Caco-2 (cell line): ENCODE data around the gene APOLD1. TPM values are rescaled to one million over a fixed set of nuclear protein-coding genes. Genes with fewer than 3 reads are reported as not detected.
"Not testable (repeated sequence)": the region's sequence is repeated elsewhere in the genome, so short reads cannot be mapped to it uniquely, and the experiment has no call there.

Experiments
- Bru-seq: library from RNA; stranded (reverse); fragments of 400-500 nt; gene quantifications from one replicate; lab custom pipeline; 2021; lab: Mats Ljungman, UMichigan
- BruChase-seq, 2 experiments: library from RNA; stranded (reverse); fragments of 400-500 nt; gene quantifications; one replicate each; lab custom pipeline; 2021; lab: Mats Ljungman, UMichigan
- BruUV-seq: library from RNA; stranded (reverse); fragments of 400-500 nt; replicated peaks from 2 replicates; lab custom pipeline; 2021; lab: Mats Ljungman, UMichigan
- CTCF ChIA-PET: fragments of 300-600 bp; sonication (Branson Sonifier 250); formaldehyde crosslinking; loops from one replicate; lab custom pipeline; 2022; ENCODE audit warnings: antibody characterized with exemption; lab: Charles Lee
- POLR2A ChIA-PET: fragments of 300-600 bp; sonication (Branson Sonifier 250); formaldehyde crosslinking; loops from one replicate; lab custom pipeline; 2022; ENCODE audit warnings: antibody characterized with exemption; lab: Charles Lee
- DNase-seq, 2 experiments: peaks; one replicate each; pipeline versions ENCODE4 v3.0.0 to v3.0.0-alpha.2; 2020 to 2022
- H3K27me3 ChIP-seq: replicated peaks from 2 replicates; pipeline ENCODE4 v1.6.0; 2011; ENCODE audit warnings: low read length; ENCODE audit not compliant: control insufficient read depth, insufficient read depth
- H3K36me3 ChIP-seq: 2 replicates; pipeline ENCODE4 v1.5.1; 2011; ENCODE audit warnings: low read length; ENCODE audit not compliant: control insufficient read depth, insufficient read depth
- H3K4me1 ChIP-seq: fragments of 250-450 bp; sonication (Bioruptor Pico); 2 replicates; pipeline ENCODE4 v1.5.1; 2020; ENCODE audit warnings: mild to moderate bottlenecking
- H3K4me3 ChIP-seq: 2 replicates; pipeline ENCODE4 v1.5.1; 2011; ENCODE audit warnings: low read depth, mild to moderate bottlenecking, control low read depth, low read length
- H3K9me3 ChIP-seq: fragments of 250-450 bp; sonication (Bioruptor Pico); 2 replicates; pipeline ENCODE4 v1.5.1; 2020; ENCODE audit warnings: mild to moderate bottlenecking, moderate library complexity
- H3K27ac Mint-ChIP-seq: one replicate; pipeline ENCODE4 v1.8.0; 2022; ENCODE audit warnings: mixed read lengths; ENCODE audit not compliant: unreplicated experiment
- H3K27me3 Mint-ChIP-seq: one replicate; pipeline ENCODE4 v1.8.0; 2022; ENCODE audit warnings: mixed read lengths; ENCODE audit not compliant: insufficient read depth, unreplicated experiment
- H3K36me3 Mint-ChIP-seq: one replicate; pipeline ENCODE4 v1.8.0; 2022; ENCODE audit warnings: mild to moderate bottlenecking, mixed read lengths; ENCODE audit not compliant: insufficient read depth, unreplicated experiment
- H3K4me1 Mint-ChIP-seq: one replicate; pipeline ENCODE4 v1.8.0; 2022; ENCODE audit warnings: low read depth, mixed read lengths; ENCODE audit not compliant: unreplicated experiment
- H3K4me3 Mint-ChIP-seq: one replicate; pipeline ENCODE4 v1.8.0; 2022; ENCODE audit warnings: mild to moderate bottlenecking, moderate library complexity, mixed read lengths; ENCODE audit not compliant: unreplicated experiment
- H3K9me3 Mint-ChIP-seq: one replicate; pipeline ENCODE4 v1.8.0; 2022; ENCODE audit warnings: mixed read lengths; ENCODE audit not compliant: unreplicated experiment
- CTCF ChIP-seq, 2 experiments: fragments of 200-600 bp in 1 of 2; IDR thresholded peaks; 1 replicate in 1 of 2; 2 replicates in 1 of 2; pipeline versions ENCODE4 v1.5.1 to v1.8.0; 2011 to 2022; ENCODE audit warnings: antibody characterized with exemption in 1 of 2, control low read depth in 1 of 2, inconsistent platforms in 1 of 2, low read depth in 1 of 2, low read length in 1 of 2, mild to moderate bottlenecking in 1 of 2, moderate library complexity in 1 of 2; ENCODE audit not compliant: insufficient read depth in 1 of 2, severe bottlenecking in 1 of 2, unreplicated experiment in 1 of 2
- intact Hi-C: fragments of 100-400 bp; cut with micrococcal nuclease; formaldehyde crosslinking; loops from one replicate; pipeline ENCODE4 v1.10.0; 2022; ENCODE audit not compliant: unreplicated experiment
- long read RNA-seq: library from polyadenylated mRNA; stranded (forward); transcript quantifications from one replicate; pipeline ENCODE4 v2.0.0, GENCODE V29; 2022
- total RNA-seq: library from RNA; stranded (reverse); gene quantifications from 2 replicates; pipeline ENCODE4 v1.2.3, GENCODE V29; 2022

APOLD1 gene
- 4.1 and 4.7 TPM in 2 replicates for total RNA-seq
- percentile 53 among the genes with signal in this experiment for Bru-seq, nascent RNA
- BruChase-seq, experiment 1, labeled RNA remaining after a 2-hour chase: percentile 53 among the genes with signal in this experiment
- BruChase-seq, experiment 2, labeled RNA remaining after a 6-hour chase: percentile 53 among the genes with signal in this experiment
- long read RNA-seq, full-length matches to known transcripts: 1 of 54 reads
- long read RNA-seq, partial matches to known transcripts: 12 of 54 reads
- long read RNA-seq, other reads (novel, unspliced or antisense): 41 of 54 reads

- H3K4me1 ChIP-seq: peaks cover 31% of the 10 kb centered on the region
Observed at GRCh38 chr12:12784911-12785814, at the start of gene APOLD1. Gene APOLD1 (plus strand): TSS chr12:12785659. CDS start chr12:12785692, 33 bp downstream.

GRCh38 chr12:12736759-12737676 is 48.4 kb upstream of the APOLD1 start:
- Mint-ChIP-seq H3K36me3 (no peaks in the 10 kb centered on the region), H3K27me3 (no peaks in the 10 kb centered on the region), H3K4me3 (no peak overlapping the region), H3K27ac (peak overlapping the region; percentile 10), H3K9me3 (no peaks in the 10 kb centered on the region), H3K4me1 (peaks cover 25% of the 10 kb centered on the region)
- POLR2A ChIA-PET: interaction anchor here (0.5 to 0.9 kb wide), 5 partner anchors 9 to 362 kb away, joined by 3 to 9 read pairs (median 5); partner anchors contain the start of gene GPRC5A
- no peaks in the 10 kb centered on the region for H3K36me3 ChIP-seq
- peak in 1 of 2 experiments; percentile 47 for DNase-seq
- no peaks in the 10 kb centered on the region; the same call in 1 of the 2 replicates for H3K4me1 ChIP-seq
- TF ChIP-seq CTCF (IDR thresholded peaks at IDR 0.05; ENCODE audit: insufficient read depth in 1 of 2, low read depth in 1 of 2, low read length in 1 of 2, severe bottlenecking in 1 of 2, unreplicated experiment in 1 of 2): peak; percentile 66 to 68
- no peaks in the 10 kb centered on the region for H3K9me3 ChIP-seq
- CTCF ChIA-PET: interaction anchor here (0.6 to 2.1 kb wide), 34 partner anchors 9 to 387 kb away, joined by 3 to 33 read pairs (median 5); partner anchors contain the start of genes APOLD1, CDKN1B, DUSP16 and GPRC5A
- no TSS peak for BruUV-seq
- no peaks in the 10 kb centered on the region for H3K27me3 ChIP-seq
- intact Hi-C loops: no loop called here
- no peak overlapping the region for H3K4me3 ChIP-seq

More at GRCh38 chr12:12784911-12785814, at the start of gene APOLD1:
- intact Hi-C loops: loop anchor here (5.0 kb wide), 1 partner anchor 427 kb away; no protein-coding TSS in a partner anchor
- Mint-ChIP-seq H3K4me1 (peaks cover 7% of the 10 kb centered on the region), H3K36me3 (peaks cover 5% of the 10 kb centered on the region), H3K4me3 (peak within 1 kb of the TSS; percentile 88), H3K27me3 (no peaks in the 10 kb centered on the region), H3K27ac (peak within 1 kb of the TSS; percentile 95), H3K9me3 (peaks cover 9% of the 10 kb centered on the region)
- ChIA-PET CTCF (interaction anchor here (1.3 kb wide), 1 partner anchor 48 kb away, joined by 3 read pairs; no protein-coding TSS in a partner anchor), POLR2A (no interaction called here)
- no peaks in the 10 kb centered on the region for H3K36me3 ChIP-seq
- no peak for TF ChIP-seq CTCF (IDR thresholded peaks at IDR 0.05; ENCODE audit: insufficient read depth in 1 of 2, low read depth in 1 of 2, low read length in 1 of 2, severe bottlenecking in 1 of 2, unreplicated experiment in 1 of 2)
- H3K4me3 ChIP-seq: peak within 1 kb of the TSS; percentile 65
- no peak for DNase-seq
- no TSS peak for BruUV-seq
- H3K27me3 ChIP-seq: no peaks in the 10 kb centered on the region
- H3K9me3 ChIP-seq: no peaks in the 10 kb centered on the region

GRCh38 chr12:12738152-12738551 is 47.3 kb upstream of the APOLD1 start:
- not testable (repeated sequence) for BruUV-seq
- CTCF ChIA-PET: interaction anchor here (1.0 to 2.1 kb wide), 5 partner anchors 12 to 361 kb away, joined by 6 to 33 read pairs (median 16); partner anchors contain the start of gene CDKN1B

More at GRCh38 chr12:12738152-12738551, 47.3 kb upstream of the APOLD1 start:
- H3K4me3 Mint-ChIP-seq, H3K36me3 Mint-ChIP-seq, H3K4me3 ChIP-seq, H3K27me3 Mint-ChIP-seq, H3K9me3 Mint-ChIP-seq, POLR2A ChIA-PET, H3K36me3 ChIP-seq, DNase-seq, H3K27me3 ChIP-seq, H3K4me1 ChIP-seq, H3K27ac Mint-ChIP-seq, H3K9me3 ChIP-seq, intact Hi-C loops: not testable (repeated sequence)
- H3K4me1 Mint-ChIP-seq: peaks cover 25% of the 10 kb centered on the region
